HEK293 (cell line): ENCODE results near the gene EFCC1.

ENCODE experiments used
- CTCF ChIA-PET: fragments of 350-600 bp; formaldehyde crosslinking; extraction: SDS; loops from one replicate; lab custom pipeline; 2021; ENCODE audit warnings: antibody characterized with exemption; lab: Yijun Ruan, JAX
- POLR2A ChIA-PET: fragments of 300-600 bp; formaldehyde crosslinking; extraction: SDS; loops from one replicate; lab custom pipeline; 2020; ENCODE audit warnings: antibody characterized with exemption, inconsistent platforms; lab: Yijun Ruan, JAX
- H3K27ac ChIP-seq: fragments of 200-500 bp; sonication (Bioruptor generic); 2 replicates; pipeline ENCODE4 v1.5.1; 2014; ENCODE audit warnings: low read depth, low read length, control low read depth, inconsistent platforms; ENCODE audit errors: extremely low read depth
- H3K36me3 ChIP-seq, 2 experiments: fragments of 200-500 bp in 1 of 2; sonication (Bioruptor generic) in 1 of 2; 1 replicate in 1 of 2; 2 replicates in 1 of 2; pipeline ENCODE4 v1.5.1; 2014 to 2017; ENCODE audit warnings: inconsistent platforms in 2 of 2, low read length in 2 of 2; ENCODE audit not compliant: control insufficient read depth in 2 of 2, insufficient read depth in 1 of 2
- H3K4me1 ChIP-seq: fragments of 200-500 bp; sonication (Bioruptor generic); 2 replicates; pipeline ENCODE4 v1.5.1; 2014; ENCODE audit warnings: mild to moderate bottlenecking, low read length, inconsistent platforms; ENCODE audit not compliant: control insufficient read depth, insufficient read depth
- H3K4me3 ChIP-seq: 2 replicates; pipeline ENCODE4 v1.5.1; 2011; ENCODE audit warnings: low read depth, mild to moderate bottlenecking, control low read depth, low read length, moderate library complexity
- H3K9me3 ChIP-seq: fragments of 200-500 bp; sonication (Bioruptor generic); 2 replicates; pipeline ENCODE4 v1.5.1; 2014; ENCODE audit warnings: low read depth, low read length, inconsistent platforms; ENCODE audit not compliant: control insufficient read depth, insufficient read depth
- GFI1B ChIP-seq: fragments of 450-650 bp; formaldehyde crosslinking; IDR thresholded peaks from 2 replicates; pipeline ENCODE4 v1.5.1; 2016; ENCODE audit warnings: missing biosample characterization, missing genetic modification characterization
- ZNF174 ChIP-seq: fragments of 450-650 bp; formaldehyde crosslinking; IDR thresholded peaks from 2 replicates; pipeline ENCODE4 v1.5.0; 2017; ENCODE audit warnings: missing biosample characterization, mild to moderate bottlenecking, missing genetic modification characterization
- ZNF23 ChIP-seq: fragments of 450-650 bp; formaldehyde crosslinking; IDR thresholded peaks from 2 replicates; pipeline ENCODE4 v1.5.1; 2016; ENCODE audit warnings: missing biosample characterization, missing genetic modification characterization, borderline replicate concordance
- ZNF324 ChIP-seq: fragments of 450-650 bp; formaldehyde crosslinking; IDR thresholded peaks from 2 replicates; pipeline ENCODE4 v1.5.1; 2016; ENCODE audit warnings: missing biosample characterization, missing genetic modification characterization
- ZNF394 ChIP-seq: fragments of 450-650 bp; formaldehyde crosslinking; IDR thresholded peaks from 2 replicates; pipeline ENCODE4 v1.5.1; 2016; ENCODE audit warnings: missing biosample characterization, missing genetic modification characterization, mild to moderate bottlenecking, moderate library complexity, borderline replicate concordance
- ZNF654 ChIP-seq: fragments of 450-650 bp; formaldehyde crosslinking; IDR thresholded peaks from 2 replicates; pipeline ENCODE4 v1.5.1; 2016; ENCODE audit warnings: low read depth, missing biosample characterization, missing genetic modification characterization
- ZNF660 ChIP-seq: fragments of 450-650 bp; IDR thresholded peaks from 2 replicates; pipeline ENCODE4 v1.5.1; 2018; ENCODE audit warnings: missing biosample characterization, mild to moderate bottlenecking, missing genetic modification characterization
- ZNF830 ChIP-seq: fragments of 450-650 bp; IDR thresholded peaks from 2 replicates; pipeline ENCODE4 v1.5.0; 2018; ENCODE audit warnings: missing biosample characterization, missing genetic modification characterization, low read depth, mild to moderate bottlenecking, moderate library complexity
- TF ChIP-seq, protein P1 (sequence below): fragments of 450-650 bp; formaldehyde crosslinking; IDR thresholded peaks from 2 replicates; pipeline ENCODE4 v1.5.1; 2016; ENCODE audit warnings: missing biosample characterization, missing genetic modification characterization
- TF ChIP-seq, protein P2 (sequence below): fragments of 450-650 bp; formaldehyde crosslinking; IDR thresholded peaks from 2 replicates; pipeline ENCODE4 v1.5.1; 2017; ENCODE audit warnings: missing biosample characterization, missing genetic modification characterization
- TF ChIP-seq, protein P3 (sequence below): fragments of 450-650 bp; formaldehyde crosslinking; IDR thresholded peaks from 2 replicates; pipeline ENCODE4 v1.5.1; 2016; ENCODE audit warnings: missing biosample characterization, missing genetic modification characterization
- TF ChIP-seq, protein P4 (sequence below): fragments of 450-650 bp; formaldehyde crosslinking; IDR thresholded peaks from 2 replicates; pipeline ENCODE4; 2016; ENCODE audit warnings: missing biosample characterization, missing genetic modification characterization

The EFCC1 gene

DNA sequence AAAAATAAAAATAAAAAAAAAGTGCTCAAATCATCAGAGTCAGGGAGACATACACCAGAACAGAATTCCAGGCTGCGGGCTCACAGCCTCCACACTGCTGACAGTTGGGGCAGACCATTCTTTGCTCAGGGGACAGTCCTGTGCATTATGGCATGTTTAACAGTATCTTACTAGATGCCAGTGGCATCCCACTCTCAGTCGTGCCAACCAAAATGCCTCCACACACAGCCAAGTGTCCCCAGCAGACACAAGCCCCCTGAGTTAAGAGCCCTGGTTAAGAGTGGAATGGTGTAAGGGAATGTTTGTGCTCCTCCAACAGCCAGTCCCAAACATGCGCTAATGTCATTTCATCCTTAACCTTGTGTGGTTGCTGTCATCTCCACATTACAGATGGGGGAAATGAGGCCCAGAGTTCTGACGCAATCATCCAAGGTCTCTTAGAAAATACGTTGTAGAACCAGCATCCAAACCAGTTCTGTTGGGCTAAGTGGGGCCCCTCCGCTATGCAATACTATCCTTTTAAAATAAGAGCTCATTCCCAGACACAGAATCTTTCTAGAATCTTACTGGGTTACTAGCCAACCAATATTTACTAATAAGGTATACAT is 33.3 kb upstream of the EFCC1 start:
- no peak for TF ChIP-seq ZNF394 (tag by site-specific recombination)
- TF ChIP-seq, protein P1, sequence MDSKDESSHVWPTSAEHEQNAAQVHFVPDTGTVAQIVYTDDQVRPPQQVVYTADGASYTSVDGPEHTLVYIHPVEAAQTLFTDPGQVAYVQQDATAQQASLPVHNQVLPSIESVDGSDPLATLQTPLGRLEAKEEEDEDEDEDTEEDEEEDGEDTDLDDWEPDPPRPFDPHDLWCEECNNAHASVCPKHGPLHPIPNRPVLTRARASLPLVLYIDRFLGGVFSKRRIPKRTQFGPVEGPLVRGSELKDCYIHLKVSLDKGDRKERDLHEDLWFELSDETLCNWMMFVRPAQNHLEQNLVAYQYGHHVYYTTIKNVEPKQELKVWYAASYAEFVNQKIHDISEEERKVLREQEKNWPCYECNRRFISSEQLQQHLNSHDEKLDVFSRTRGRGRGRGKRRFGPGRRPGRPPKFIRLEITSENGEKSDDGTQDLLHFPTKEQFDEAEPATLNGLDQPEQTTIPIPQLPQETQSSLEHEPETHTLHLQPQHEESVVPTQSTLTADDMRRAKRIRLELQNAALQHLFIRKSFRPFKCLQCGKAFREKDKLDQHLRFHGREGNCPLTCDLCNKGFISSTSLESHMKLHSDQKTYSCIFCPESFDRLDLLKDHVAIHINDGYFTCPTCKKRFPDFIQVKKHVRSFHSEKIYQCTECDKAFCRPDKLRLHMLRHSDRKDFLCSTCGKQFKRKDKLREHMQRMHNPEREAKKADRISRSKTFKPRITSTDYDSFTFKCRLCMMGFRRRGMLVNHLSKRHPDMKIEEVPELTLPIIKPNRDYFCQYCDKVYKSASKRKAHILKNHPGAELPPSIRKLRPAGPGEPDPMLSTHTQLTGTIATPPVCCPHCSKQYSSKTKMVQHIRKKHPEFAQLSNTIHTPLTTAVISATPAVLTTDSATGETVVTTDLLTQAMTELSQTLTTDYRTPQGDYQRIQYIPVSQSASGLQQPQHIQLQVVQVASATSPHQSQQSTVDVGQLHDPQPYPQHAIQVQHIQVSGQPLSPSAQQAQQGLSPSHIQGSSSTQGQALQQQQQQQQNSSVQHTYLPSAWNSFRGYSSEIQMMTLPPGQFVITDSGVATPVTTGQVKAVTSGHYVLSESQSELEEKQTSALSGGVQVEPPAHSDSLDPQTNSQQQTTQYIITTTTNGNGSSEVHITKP (tag by site-specific recombination) = peak; percentile 57
- TF ChIP-seq, all 188 proteins: peak for 1
- ChIA-PET CTCF (interaction anchor here (0.6 to 5.6 kb wide), 4 partner anchors 27 to 277 kb away, joined by 3 to 109 read pairs (median 27); no protein-coding TSS in a partner anchor), POLR2A (interaction anchor here (0.6 kb wide), 1 partner anchor 143 kb away, joined by 4 read pairs; no protein-coding TSS in a partner anchor)
- no peaks in the 10 kb centered on the region for H3K9me3 ChIP-seq
- H3K4me3 ChIP-seq = no peak overlapping the region
- no peaks in the 10 kb centered on the region for H3K4me1 ChIP-seq
- no peaks in the 10 kb centered on the region for H3K36me3 ChIP-seq
- H3K27ac ChIP-seq = no peak overlapping the region

DNA sequence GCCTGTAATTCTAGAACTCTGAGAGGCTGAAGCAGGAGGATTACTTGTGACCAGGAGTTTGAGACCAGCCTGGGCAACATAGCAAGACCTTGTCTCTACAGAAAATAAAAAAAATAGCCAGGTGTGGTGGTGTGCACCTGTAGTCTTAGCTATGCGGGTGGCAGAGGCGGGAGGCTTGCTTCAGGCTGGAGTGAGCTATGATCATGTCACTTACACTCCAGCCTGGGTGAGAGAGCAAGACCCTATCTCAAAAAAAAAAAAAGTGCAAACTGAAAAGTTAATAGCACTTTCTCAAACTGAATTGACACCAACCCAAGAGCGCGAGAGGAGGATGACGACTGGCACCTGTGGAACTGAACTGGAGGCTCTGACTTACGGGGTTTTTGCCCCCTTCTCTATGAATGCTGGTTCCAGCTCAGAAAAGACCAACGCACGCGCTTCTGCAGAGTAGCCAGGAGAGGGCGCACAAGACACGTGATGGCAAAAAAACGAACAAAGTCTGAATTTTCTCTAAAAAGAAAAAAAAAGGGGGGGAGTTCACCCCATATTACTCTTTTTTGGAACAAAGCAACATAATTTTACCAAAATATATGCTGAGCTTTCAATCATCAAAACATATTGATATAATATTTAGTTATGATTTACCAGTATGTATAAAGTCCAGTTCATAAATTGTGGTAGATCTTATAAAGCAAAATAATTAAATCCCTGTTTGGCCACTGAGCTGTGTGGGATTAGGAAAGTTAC is 30.9 kb upstream of the EFCC1 start:
- no peak for TF ChIP-seq ZNF830 (tag by site-specific recombination)
- TF ChIP-seq, protein P2, sequence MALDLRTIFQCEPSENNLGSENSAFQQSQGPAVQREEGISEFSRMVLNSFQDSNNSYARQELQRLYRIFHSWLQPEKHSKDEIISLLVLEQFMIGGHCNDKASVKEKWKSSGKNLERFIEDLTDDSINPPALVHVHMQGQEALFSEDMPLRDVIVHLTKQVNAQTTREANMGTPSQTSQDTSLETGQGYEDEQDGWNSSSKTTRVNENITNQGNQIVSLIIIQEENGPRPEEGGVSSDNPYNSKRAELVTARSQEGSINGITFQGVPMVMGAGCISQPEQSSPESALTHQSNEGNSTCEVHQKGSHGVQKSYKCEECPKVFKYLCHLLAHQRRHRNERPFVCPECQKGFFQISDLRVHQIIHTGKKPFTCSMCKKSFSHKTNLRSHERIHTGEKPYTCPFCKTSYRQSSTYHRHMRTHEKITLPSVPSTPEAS = no peak
- TF ChIP-seq ZNF23 (tag by site-specific recombination) = no peak
- TF ChIP-seq, protein P3, sequence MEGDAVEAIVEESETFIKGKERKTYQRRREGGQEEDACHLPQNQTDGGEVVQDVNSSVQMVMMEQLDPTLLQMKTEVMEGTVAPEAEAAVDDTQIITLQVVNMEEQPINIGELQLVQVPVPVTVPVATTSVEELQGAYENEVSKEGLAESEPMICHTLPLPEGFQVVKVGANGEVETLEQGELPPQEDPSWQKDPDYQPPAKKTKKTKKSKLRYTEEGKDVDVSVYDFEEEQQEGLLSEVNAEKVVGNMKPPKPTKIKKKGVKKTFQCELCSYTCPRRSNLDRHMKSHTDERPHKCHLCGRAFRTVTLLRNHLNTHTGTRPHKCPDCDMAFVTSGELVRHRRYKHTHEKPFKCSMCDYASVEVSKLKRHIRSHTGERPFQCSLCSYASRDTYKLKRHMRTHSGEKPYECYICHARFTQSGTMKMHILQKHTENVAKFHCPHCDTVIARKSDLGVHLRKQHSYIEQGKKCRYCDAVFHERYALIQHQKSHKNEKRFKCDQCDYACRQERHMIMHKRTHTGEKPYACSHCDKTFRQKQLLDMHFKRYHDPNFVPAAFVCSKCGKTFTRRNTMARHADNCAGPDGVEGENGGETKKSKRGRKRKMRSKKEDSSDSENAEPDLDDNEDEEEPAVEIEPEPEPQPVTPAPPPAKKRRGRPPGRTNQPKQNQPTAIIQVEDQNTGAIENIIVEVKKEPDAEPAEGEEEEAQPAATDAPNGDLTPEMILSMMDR = peak; percentile 24; the same call in 1 of the 2 replicates
- peak; percentile 84 for TF ChIP-seq ZNF654
- no peak for TF ChIP-seq ZNF174 (tag by site-specific recombination)
- TF ChIP-seq, protein P4, sequence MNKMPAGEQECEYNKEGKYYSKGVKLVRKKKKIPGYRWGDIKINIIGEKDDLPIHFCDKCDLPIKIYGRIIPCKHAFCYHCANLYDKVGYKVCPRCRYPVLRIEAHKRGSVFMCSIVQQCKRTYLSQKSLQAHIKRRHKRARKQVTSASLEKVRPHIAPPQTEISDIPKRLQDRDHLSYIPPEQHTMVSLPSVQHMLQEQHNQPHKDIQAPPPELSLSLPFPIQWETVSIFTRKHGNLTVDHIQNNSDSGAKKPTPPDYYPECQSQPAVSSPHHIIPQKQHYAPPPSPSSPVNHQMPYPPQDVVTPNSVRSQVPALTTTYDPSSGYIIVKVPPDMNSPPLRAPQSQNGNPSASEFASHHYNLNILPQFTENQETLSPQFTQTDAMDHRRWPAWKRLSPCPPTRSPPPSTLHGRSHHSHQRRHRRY (tag by site-specific recombination) = no peak
- no peak for TF ChIP-seq GFI1B
- TF ChIP-seq ZNF660 (tag by site-specific recombination) = 0 out of 2 replicates have a peak, but pooled peaks have one; percentile 64
- no peak for TF ChIP-seq ZNF324
- no peak overlapping the region for H3K27ac ChIP-seq
- no peaks in the 10 kb centered on the region for H3K36me3 ChIP-seq
- ChIA-PET CTCF (interaction anchor here (0.5 to 5.6 kb wide), 72 partner anchors 10 to 1918 kb away, joined by 3 to 109 read pairs (median 5); partner anchors contain the start of genes ACAD9, CFAP92 and RAB43), POLR2A (interaction anchor here (0.6 to 1.0 kb wide), 4 partner anchors 33 to 279 kb away, joined by 3 to 5 read pairs (median 3); partner anchors contain the start of gene COPG1)
- H3K4me1 ChIP-seq = no peaks in the 10 kb centered on the region
- H3K9me3 ChIP-seq = no peaks in the 10 kb centered on the region
- no peak overlapping the region for H3K4me3 ChIP-seq
